ENCODE results near the gene ASTN2. TPM values are rescaled to one million over a fixed set of nuclear protein-coding genes. Genes with fewer than 3 reads are reported as not detected.

ASTN2 gene
- total RNA-seq, 2 experiments from 2014 or later: 3.9 TPM

GRCh38 chr9:116819116-116819515 is 595.7 kb downstream of the ASTN2 start:
- H3K27ac Mint-ChIP-seq: no peak overlapping the region
- no peaks in the 10 kb centered on the region for H3K4me1 Mint-ChIP-seq
- peaks cover 3% of the 10 kb centered on the region for H3K27me3 Mint-ChIP-seq
- no peaks in the 10 kb centered on the region for H3K9me3 Mint-ChIP-seq
- no peak overlapping the region for H3K4me3 Mint-ChIP-seq
- no peaks in the 10 kb centered on the region for H3K36me3 Mint-ChIP-seq
- DNase-seq: no peak

DNA sequence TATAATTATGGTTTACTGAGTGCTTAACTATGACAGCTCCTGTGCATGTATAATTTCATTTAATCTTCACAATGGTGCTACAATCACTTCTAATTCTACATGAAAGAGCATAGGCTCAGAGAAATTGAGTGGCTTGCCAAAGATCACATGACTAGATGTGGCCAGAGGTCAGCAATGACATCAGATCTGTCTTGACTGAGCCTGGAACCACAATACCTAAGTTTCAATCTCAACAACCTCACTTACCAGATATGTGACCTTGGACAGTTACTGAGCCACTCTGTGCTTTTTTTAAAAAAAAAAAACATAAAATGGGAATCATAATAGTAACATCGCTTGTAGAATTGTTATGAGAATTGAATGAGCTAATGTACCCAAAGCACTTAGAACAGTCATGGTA is 597.1 kb downstream of the ASTN2 start:
- H3K36me3 Mint-ChIP-seq: no peaks in the 10 kb centered on the region
- no peak overlapping the region for H3K4me3 Mint-ChIP-seq
- peaks cover 3% of the 10 kb centered on the region for H3K27me3 Mint-ChIP-seq
- H3K9me3 Mint-ChIP-seq: no peaks in the 10 kb centered on the region
- H3K27ac Mint-ChIP-seq: no peak overlapping the region
- no peak for DNase-seq
- no peaks in the 10 kb centered on the region for H3K4me1 Mint-ChIP-seq

GRCh38 chr9:116816484-116816883 is 598.4 kb downstream of the ASTN2 start:
- Mint-ChIP-seq H3K4me3 (no peak overlapping the region), H3K27ac (peak overlapping the region; percentile 50), H3K27me3 (peaks cover 11% of the 10 kb centered on the region), H3K9me3 (no peaks in the 10 kb centered on the region), H3K36me3 (no peaks in the 10 kb centered on the region), H3K4me1 (no peaks in the 10 kb centered on the region)
- no peak for DNase-seq

- Mint-ChIP-seq H3K4me3 (no peak overlapping the region), H3K36me3 (no peaks in the 10 kb centered on the region), H3K27me3 (peaks cover 11% of the 10 kb centered on the region), H3K9me3 (no peaks in the 10 kb centered on the region), H3K4me1 (no peaks in the 10 kb centered on the region), H3K27ac (no peak overlapping the region)
- no peak for DNase-seq
Observed at GRCh38 chr9:116815835-116816234, 599.0 kb downstream of the ASTN2 start.

DNA sequence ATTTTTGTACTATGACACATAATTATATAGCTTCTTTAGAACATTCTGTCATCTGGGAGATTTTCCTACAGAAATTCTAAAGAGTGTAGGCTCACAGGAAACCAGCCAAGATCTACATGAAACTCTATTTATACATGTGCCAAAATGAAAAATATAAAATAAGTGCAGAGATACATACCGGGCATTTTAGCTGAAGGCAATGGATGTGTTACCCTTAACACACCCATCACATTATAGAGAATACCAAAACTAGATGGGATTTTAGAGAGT is 601.9 kb downstream of the ASTN2 start:
- no peaks in the 10 kb centered on the region for H3K4me1 Mint-ChIP-seq
- no peaks in the 10 kb centered on the region for H3K9me3 Mint-ChIP-seq
- H3K36me3 Mint-ChIP-seq: no peaks in the 10 kb centered on the region
- no peak overlapping the region for H3K4me3 Mint-ChIP-seq
- no peak overlapping the region for H3K27ac Mint-ChIP-seq
- no peak for DNase-seq
- peaks cover 11% of the 10 kb centered on the region for H3K27me3 Mint-ChIP-seq

- peaks cover 11% of the 10 kb centered on the region for H3K27me3 Mint-ChIP-seq
- DNase-seq: no peak
- no peaks in the 10 kb centered on the region for H3K9me3 Mint-ChIP-seq
- no peak overlapping the region for H3K4me3 Mint-ChIP-seq
- no peaks in the 10 kb centered on the region for H3K36me3 Mint-ChIP-seq
- no peak overlapping the region for H3K27ac Mint-ChIP-seq
- no peaks in the 10 kb centered on the region for H3K4me1 Mint-ChIP-seq
Observed at GRCh38 chr9:116812231-116813030, 602.4 kb downstream of the ASTN2 start.

DNA sequence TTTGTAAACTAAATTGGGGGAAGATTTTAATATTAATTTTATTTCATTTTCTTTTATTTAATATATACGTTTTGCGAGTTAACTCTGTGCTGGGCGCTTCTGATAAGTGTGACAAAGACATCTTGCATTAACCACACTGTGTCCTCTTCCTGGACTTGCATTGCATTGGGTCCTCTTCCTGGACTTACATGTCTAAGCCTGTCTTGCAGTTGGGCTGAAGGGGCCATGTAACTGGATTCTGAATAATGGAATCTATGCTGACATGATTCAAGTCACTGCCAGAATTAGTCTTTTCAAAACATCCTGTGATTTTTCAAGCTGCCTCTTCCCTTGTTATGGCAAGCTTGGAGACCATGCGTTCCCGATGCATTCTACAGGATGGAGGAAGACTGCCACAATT is 605.2 kb downstream of the ASTN2 start:
- no peak for DNase-seq
- H3K4me3 Mint-ChIP-seq: no peak overlapping the region
- no peaks in the 10 kb centered on the region for H3K4me1 Mint-ChIP-seq
- peaks cover 8% of the 10 kb centered on the region for H3K27me3 Mint-ChIP-seq
- no peaks in the 10 kb centered on the region for H3K9me3 Mint-ChIP-seq
- H3K36me3 Mint-ChIP-seq: no peaks in the 10 kb centered on the region
- H3K27ac Mint-ChIP-seq: no peak overlapping the region

- no peak for DNase-seq
- Mint-ChIP-seq H3K9me3 (no peaks in the 10 kb centered on the region), H3K36me3 (no peaks in the 10 kb centered on the region)
Observed at GRCh38 chr9:116806075-116806474, 608.8 kb downstream of the ASTN2 start.

DNA sequence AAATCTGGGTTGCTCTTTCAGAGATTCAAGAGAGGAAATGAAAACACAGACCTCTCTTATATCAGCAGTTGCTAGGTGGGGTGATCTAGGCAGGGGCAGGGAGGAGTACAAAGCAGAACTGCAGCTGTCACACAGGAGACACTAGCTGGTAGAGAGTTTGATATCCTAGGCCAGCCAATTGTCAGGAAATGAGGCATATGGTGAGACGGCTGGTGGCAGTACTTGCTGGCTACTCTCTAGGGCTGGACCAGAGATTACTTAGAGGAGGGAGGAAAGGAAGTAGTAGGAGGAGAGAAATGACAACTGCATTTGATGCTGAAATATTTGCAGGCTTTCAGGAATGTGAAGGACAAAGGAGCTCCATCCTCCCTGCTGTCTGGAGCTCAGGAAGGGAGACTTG is 614.0 kb downstream of the ASTN2 start:
- no peaks in the 10 kb centered on the region for H3K4me1 Mint-ChIP-seq
- no peak overlapping the region for H3K27ac Mint-ChIP-seq
- no peak for DNase-seq
- no peaks in the 10 kb centered on the region for H3K9me3 Mint-ChIP-seq
- H3K4me3 Mint-ChIP-seq: no peak overlapping the region
- peaks cover 4% of the 10 kb centered on the region for H3K27me3 Mint-ChIP-seq
- no peaks in the 10 kb centered on the region for H3K36me3 Mint-ChIP-seq

More at GRCh38 chr9:116806075-116806474, 608.8 kb downstream of the ASTN2 start:
- H3K27ac Mint-ChIP-seq: no peak overlapping the region
- H3K4me3 Mint-ChIP-seq: no peak overlapping the region
- H3K27me3 Mint-ChIP-seq: peaks cover under 1% of the 10 kb centered on the region
- H3K4me1 Mint-ChIP-seq: no peaks in the 10 kb centered on the region

- Mint-ChIP-seq H3K27ac (no peak overlapping the region), H3K27me3 (peaks cover 4% of the 10 kb centered on the region), H3K4me3 (no peak overlapping the region), H3K9me3 (no peaks in the 10 kb centered on the region), H3K36me3 (no peaks in the 10 kb centered on the region), H3K4me1 (no peaks in the 10 kb centered on the region)
- DNase-seq: no peak
Observed at GRCh38 chr9:116800074-116800473, 614.8 kb downstream of the ASTN2 start.

DNA sequence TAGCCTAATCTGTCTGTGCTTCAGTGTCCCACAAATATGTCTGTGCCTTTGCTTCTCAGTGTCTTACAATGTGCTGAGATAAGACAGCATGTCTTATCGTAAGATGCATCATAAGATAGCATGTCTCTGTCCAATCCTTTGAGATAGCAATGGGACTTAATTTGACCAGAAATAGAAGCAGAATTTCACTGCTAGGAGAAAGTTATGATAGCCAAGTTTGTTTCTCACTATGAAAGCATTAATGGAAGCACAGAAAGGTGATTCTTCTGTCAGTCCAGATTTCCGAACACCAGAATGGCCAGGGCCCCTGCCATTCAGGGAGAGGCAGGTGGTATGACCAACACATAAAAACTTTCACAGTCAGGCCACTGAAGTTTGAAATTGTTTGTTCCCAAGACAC is 616.3 kb downstream of the ASTN2 start:
- H3K4me3 Mint-ChIP-seq: no peak overlapping the region
- no peaks in the 10 kb centered on the region for H3K9me3 Mint-ChIP-seq
- peaks cover 4% of the 10 kb centered on the region for H3K27me3 Mint-ChIP-seq
- no peak overlapping the region for H3K27ac Mint-ChIP-seq
- H3K4me1 Mint-ChIP-seq: no peaks in the 10 kb centered on the region
- no peaks in the 10 kb centered on the region for H3K36me3 Mint-ChIP-seq
- DNase-seq: no peak

GRCh38 chr9:116797276-116797675 is 617.6 kb downstream of the ASTN2 start:
- DNase-seq: no peak
- Mint-ChIP-seq H3K36me3 (no peaks in the 10 kb centered on the region), H3K9me3 (no peaks in the 10 kb centered on the region), H3K27me3 (peaks cover 4% of the 10 kb centered on the region), H3K27ac (no peak overlapping the region), H3K4me1 (no peaks in the 10 kb centered on the region), H3K4me3 (no peak overlapping the region)

DNA sequence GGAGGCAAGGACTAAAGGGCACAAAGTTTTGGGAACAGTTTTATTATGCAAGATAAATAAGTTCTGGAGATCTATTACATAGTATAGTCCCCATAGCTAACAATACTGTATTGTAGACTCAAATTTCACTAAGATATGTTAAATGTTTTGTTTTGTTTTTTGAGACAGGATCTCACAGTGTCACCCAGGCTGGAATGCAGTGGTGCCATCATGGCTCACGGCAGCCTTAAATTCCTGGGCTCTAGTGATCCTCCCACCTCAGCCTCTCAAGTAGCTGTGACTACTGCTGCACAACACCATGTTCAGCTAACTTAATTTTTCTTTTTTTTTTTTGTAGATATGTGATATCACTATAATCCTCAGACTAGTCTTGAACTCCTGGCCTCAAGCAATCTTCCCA is 618.2 kb downstream of the ASTN2 start:
- Mint-ChIP-seq H3K27ac (no peak overlapping the region), H3K4me1 (no peaks in the 10 kb centered on the region), H3K4me3 (no peak overlapping the region), H3K27me3 (peaks cover 4% of the 10 kb centered on the region), H3K9me3 (no peaks in the 10 kb centered on the region), H3K36me3 (no peaks in the 10 kb centered on the region)
- DNase-seq: no peak

GRCh38 chr9:116795821-116796220 is 619.0 kb downstream of the ASTN2 start:
- Mint-ChIP-seq H3K9me3 (no peaks in the 10 kb centered on the region), H3K4me1 (no peaks in the 10 kb centered on the region), H3K36me3 (no peaks in the 10 kb centered on the region), H3K27me3 (peaks cover 1% of the 10 kb centered on the region), H3K27ac (no peak overlapping the region), H3K4me3 (no peak overlapping the region)
- no peak for DNase-seq

- Mint-ChIP-seq H3K27me3 (peaks cover 8% of the 10 kb centered on the region), H3K36me3 (no peaks in the 10 kb centered on the region), H3K4me1 (no peaks in the 10 kb centered on the region), H3K9me3 (no peaks in the 10 kb centered on the region), H3K4me3 (no peak overlapping the region), H3K27ac (no peak overlapping the region)
- DNase-seq: no peak
Observed at GRCh38 chr9:116792271-116792670, 622.6 kb downstream of the ASTN2 start.

- DNase-seq: no peak
- H3K4me3 Mint-ChIP-seq: no peak overlapping the region
- no peaks in the 10 kb centered on the region for H3K4me1 Mint-ChIP-seq
- H3K9me3 Mint-ChIP-seq: no peaks in the 10 kb centered on the region
- H3K27ac Mint-ChIP-seq: no peak overlapping the region
- H3K27me3 Mint-ChIP-seq: peaks cover 10% of the 10 kb centered on the region
- H3K36me3 Mint-ChIP-seq: no peaks in the 10 kb centered on the region
Observed at GRCh38 chr9:116791326-116791725, 623.5 kb downstream of the ASTN2 start.
